Measurements from ENCODE around the gene TMIGD2.

DNA sequence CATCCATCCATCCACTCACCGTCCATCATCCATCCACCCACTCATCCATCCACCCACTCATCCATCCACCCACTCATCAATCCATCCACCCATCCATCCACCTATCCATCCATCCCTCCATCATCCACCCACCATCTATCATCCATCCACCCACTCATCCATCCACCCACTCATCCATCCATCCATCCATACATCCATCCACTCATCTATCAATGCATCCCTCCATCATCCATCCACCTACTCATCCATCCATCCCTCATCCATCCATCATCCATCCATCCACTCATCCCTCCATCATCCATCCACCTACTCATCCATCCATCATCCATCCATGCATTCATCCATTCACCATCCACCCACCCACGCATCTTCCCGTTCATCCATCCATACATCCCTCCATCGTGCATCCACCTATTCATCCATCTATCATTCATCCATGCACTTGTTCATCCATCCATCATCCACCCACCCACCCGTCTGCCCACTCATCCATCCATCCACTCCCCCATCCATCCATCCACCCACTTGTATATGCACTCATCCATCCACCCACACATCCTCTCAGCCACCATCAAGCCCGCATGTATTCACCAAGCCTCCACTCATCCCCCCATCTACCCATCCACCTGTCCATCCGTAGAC, 32.9 kb upstream of the TMIGD2 start:
- no peak for TF ChIP-seq TCF7L2 (IDR thresholded peaks at IDR 0.05; ENCODE audit: low read depth, low read length)
- TF ChIP-seq, protein P1, sequence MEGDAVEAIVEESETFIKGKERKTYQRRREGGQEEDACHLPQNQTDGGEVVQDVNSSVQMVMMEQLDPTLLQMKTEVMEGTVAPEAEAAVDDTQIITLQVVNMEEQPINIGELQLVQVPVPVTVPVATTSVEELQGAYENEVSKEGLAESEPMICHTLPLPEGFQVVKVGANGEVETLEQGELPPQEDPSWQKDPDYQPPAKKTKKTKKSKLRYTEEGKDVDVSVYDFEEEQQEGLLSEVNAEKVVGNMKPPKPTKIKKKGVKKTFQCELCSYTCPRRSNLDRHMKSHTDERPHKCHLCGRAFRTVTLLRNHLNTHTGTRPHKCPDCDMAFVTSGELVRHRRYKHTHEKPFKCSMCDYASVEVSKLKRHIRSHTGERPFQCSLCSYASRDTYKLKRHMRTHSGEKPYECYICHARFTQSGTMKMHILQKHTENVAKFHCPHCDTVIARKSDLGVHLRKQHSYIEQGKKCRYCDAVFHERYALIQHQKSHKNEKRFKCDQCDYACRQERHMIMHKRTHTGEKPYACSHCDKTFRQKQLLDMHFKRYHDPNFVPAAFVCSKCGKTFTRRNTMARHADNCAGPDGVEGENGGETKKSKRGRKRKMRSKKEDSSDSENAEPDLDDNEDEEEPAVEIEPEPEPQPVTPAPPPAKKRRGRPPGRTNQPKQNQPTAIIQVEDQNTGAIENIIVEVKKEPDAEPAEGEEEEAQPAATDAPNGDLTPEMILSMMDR (IDR thresholded peaks at IDR 0.05): no peak
